Activated CD4-positive, alpha-beta T cell treated with anti-CD3 and anti-CD28 coated beads for 24 hours (primary cell): Measurements from ENCODE around the gene VPS13C.

Experiments
- DNase-seq, 2 donors: peaks; one replicate each; pipeline ENCODE4 v3.0.0-alpha.2; 2020; ENCODE audit warnings: low read depth in 2 of 2

VPS13C gene

DNA sequence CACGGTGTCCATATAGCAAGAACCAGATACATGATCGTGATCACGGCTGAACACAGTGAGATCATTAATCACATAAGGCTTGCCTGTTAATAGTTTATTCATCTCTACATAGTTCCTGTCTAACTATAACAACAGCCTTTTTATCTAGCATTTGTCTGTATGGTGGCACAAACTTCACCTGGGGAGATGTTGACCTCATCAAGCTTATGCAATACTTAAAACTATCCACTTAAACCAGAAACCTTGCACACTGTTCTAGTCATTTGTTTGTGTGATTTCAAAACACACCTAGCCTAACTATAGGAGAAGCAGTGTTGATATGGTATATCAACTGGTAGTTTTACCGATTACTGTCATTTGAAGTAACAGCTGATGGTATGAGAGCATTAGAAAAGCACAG is 124.8 kb downstream of the VPS13C start:
- no peak for DNase-seq

- DNase-seq: no peak
These were observed 130.8 kb downstream of the VPS13C start for GRCh38 chr15:61929452-61929851.

- no peak for DNase-seq
These were observed 137.1 kb downstream of the VPS13C start for GRCh38 chr15:61923173-61923572.

GRCh38 chr15:61921093-61921492 is 139.2 kb downstream of the VPS13C start:
- no peak for DNase-seq

- no peak for DNase-seq
These were observed 142.8 kb downstream of the VPS13C start for GRCh38 chr15:61917457-61917856.

DNA sequence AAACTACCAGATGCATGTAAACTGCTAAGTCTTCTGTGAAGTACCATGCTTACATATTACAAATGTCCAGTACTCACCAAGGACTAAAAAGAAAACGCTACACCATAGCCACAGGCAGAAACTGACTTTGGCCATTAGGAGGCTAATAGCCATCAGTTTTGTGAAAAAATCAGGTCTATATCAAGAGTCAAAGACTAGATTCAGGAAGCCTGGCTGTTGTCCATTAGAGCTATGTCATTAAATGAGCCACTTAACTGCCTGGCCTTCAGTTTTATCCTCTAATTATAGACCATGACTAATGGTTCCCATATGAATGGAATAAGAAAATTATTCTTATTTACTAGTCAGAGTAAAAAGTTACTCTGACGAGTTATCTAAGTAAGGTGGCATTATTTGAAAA is 144.1 kb downstream of the VPS13C start:
- no peak for DNase-seq

DNA sequence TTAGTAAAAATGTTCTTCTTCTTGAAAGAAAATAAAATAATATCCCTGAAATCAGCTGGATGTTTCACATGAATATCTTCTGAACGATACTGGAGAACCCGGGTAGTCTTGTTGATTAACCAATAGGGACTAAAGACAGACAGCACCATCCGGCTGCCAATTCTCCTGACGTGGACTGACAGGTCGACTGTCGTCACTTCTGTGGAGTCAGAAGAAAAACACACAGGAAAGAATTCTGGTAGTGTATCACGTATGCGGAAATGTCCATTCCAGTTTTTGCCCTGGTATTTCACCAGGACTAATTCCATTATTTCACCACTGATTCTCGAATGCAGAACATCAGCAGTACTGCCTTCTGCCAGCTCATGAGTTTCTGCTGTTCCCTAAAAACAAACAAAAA is 144.6 kb downstream of the VPS13C start:
- DNase-seq: no peak

DNA sequence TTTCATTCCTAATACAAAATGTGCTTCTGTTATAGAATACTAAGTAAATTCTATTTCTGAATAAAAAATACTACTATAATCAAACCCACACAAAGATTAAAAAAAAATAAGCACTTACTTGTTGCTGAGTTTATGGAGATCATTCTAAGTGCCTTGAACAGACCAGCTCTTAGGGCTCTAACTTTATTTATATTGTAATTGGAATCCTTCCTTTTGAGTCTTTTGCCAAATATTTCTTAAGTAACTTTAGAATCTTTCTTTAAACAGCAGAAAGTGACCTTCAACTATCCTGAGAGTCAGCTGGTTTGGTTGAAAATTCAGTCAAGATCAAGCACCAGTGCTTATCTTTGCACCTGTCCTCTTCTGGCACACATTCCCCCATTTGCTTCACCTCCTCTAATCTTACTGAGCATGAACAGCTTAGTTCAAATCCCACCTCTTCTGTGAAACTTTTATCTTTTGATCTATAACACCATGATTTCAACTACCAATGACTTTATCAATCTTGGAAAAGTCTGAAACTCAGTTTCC is 149.3 kb downstream of the VPS13C start:
- DNase-seq: no peak

DNA sequence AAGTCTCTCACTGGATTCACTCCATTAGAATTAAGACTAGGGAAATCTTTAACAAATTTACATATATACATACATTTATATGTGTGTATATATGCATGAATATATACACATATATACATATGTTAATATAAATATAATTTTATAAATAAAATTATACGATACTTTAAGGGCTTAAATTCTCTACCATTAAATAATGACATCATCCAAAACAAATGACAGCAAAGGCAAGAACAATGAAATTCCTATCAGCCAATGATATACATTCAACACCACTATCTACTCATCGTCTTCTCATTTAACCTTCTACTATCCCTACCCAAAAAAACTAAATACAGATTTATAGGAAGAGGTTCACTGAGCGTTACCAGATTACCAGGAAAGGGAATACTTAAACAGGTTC is 152.0 kb downstream of the VPS13C start:
- DNase-seq: no peak

DNA sequence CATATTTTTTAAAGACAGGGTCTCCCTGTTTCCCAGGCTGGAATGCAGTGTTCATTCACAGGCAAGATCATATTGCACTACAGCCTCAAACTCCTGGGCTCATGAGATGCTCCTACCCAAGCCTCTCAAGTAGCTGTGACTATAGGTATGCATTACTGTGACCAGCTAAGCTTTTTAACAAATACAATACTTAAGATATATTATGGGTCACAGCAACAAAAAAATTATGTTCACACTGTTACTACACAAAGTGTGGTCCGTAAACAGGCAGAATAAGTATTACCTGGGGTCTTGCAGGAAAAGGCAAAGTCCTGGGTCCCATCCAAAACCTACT is 152.5 kb downstream of the VPS13C start:
- no peak for DNase-seq

- DNase-seq: no peak
These were observed 153.1 kb downstream of the VPS13C start for GRCh38 chr15:61906961-61907752.

DNA sequence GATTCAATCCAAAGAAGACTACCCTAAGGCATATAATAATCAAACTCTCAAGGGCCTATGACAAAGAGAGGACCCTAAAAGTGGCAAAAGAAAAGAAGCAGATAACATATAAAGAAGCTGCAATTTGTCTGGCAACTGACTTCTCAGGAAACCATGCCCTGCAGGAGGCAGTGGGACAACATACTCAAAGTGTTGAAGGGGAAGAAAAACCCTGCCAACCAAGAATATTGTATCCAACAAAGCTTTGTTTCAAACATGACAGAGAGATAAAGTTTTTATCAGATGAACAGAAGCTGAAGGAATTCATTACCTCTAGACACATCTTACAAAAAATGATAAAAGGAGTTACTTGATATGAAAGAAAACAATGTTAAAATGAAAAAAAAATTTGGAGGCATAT is 167.1 kb downstream of the VPS13C start:
- DNase-seq: no peak

- no peak for DNase-seq
These were observed 168.1 kb downstream of the VPS13C start for GRCh38 chr15:61892140-61892539.

DNA sequence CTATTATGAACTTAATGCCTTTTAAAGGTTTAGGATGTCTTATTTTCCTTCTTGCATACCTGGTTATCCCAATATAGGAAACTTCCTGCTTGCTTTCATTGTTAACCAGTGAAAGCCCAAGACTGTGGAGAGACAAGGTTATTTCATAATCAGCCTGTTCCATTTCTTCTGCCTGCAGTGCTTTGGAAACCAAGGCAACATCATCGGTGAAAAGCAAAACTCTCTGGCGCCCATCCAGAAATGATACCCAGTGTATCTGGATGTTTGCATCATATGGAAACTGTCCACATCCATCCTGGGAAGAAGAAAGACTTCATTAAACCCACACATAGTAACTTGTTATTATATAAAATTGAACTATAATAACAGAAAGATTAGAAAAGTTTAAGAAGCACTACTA is 170.1 kb downstream of the VPS13C start:
- DNase-seq: no peak

GRCh38 chr15:61889706-61890105 is 170.5 kb downstream of the VPS13C start:
- no peak for DNase-seq

- no peak for DNase-seq
These were observed 172.0 kb downstream of the VPS13C start for GRCh38 chr15:61888074-61888780.

DNA sequence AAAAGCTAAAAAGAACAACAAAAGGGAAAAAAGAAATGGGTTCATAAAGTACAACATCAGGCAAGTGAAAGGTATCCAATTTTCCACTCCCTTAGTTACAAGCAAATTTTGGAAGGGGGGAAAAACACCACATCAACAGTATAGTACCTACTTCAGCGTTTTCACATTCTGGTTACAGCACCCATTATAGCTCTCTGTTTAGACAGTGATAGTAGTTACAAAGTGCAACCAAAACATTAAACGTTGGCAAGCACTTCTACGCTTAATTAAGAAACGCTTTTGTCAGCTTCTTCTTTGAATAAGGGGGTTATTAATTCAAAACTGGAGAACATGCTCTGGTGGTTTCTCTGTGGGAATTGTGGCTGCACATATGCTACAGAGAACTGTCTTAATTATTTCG is 180.2 kb downstream of the VPS13C start:
- no peak for DNase-seq

GRCh38 chr15:61879219-61879618 is 181.0 kb downstream of the VPS13C start:
- DNase-seq: no peak

- DNase-seq: no peak
These were observed 188.2 kb downstream of the VPS13C start for GRCh38 chr15:61871926-61872522.

DNA sequence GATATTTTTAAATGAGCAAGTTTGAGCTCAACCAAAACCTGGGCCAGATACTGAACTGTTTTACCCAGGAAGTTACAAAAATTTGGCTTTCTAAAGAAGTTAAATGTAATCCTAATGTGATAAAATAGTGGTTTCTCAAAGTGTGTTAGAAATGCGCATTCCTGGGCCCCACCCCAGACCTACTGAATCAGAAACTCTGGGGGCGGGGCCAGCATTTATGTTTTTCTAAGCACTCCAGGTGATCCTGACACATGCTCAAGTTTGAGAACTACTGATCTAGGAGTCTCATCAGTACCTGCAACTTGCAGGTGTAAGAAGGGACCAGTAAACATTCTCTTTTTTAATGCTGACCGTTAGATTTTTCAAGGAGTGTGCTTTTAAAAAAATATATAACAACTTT is 190.6 kb downstream of the VPS13C start:
- DNase-seq: no peak

DNA sequence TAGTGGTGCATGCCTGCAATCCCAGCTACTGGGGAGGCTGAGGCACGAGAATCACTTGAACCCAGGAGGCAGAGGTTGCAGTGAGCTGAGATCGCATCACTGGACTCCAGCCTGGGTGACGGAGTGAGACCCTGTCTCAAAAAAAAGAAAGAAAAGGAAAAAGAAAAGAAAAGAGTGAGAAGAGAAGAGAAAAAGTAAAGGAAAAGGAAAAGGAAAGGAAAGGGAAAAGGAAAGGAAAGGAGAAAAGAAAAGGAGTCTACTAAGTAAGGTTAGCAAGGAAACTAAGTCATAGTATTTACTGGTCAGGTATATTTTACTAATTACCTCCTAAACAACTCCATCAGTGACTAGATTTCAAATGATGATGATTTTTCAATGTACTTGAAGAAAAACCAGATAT is 198.3 kb downstream of the VPS13C start:
- DNase-seq: no peak

GRCh38 chr15:61857169-61857829 is 202.9 kb downstream of the VPS13C start:
- no peak for DNase-seq
